GM18868 (cell line): ENCODE results near the gene CAPG.
"Not testable (repeated sequence)": the region's sequence is repeated elsewhere in the genome, so short reads cannot be mapped to it uniquely, and the experiment has no call there.

Experiments used
- ATAC-seq: cut with Tn5 transposase; IDR thresholded peaks from one replicate; pipeline ENCODE4 v1.9.1; 2021; ENCODE audit warnings: mild to moderate bottlenecking, moderate library complexity; ENCODE audit not compliant: unreplicated experiment

The CAPG gene

GRCh38 chr2:85367180-85367579 lies 43.0 kb downstream of the CAPG start:
- no peak for ATAC-seq

- ATAC-seq, result not testable (repeated sequence)
Measured at GRCh38 chr2:85362653-85363387, 47.3 kb downstream of the CAPG start.

GRCh38 chr2:85357736-85358135 lies 52.4 kb downstream of the CAPG start:
- ATAC-seq, result no peak

DNA sequence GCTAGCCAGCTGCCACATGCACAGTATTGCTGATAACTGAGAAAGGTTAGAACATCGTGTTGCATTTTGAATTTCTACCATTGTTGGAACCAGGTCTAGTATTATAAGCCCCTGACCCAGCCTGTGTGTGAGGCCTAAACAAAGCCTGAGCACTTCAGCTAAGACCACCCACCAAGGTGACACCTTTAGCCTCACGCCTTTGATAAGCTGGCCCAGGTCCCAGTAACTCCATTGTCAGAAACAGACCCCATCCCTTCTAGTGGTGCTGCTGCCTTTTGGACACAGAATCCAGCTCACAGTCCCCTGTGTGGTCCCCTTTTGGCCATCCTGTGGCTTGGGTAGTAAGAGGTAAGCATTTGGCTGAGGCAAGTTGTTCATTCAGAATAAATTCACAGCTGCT lies 54.0 kb downstream of the CAPG start:
- no peak for ATAC-seq

- no peak for ATAC-seq
Measured at GRCh38 chr2:85355521-85355920, 54.6 kb downstream of the CAPG start.

GRCh38 chr2:85355073-85355410 lies 55.1 kb downstream of the CAPG start:
- ATAC-seq, result peak; percentile 2

DNA sequence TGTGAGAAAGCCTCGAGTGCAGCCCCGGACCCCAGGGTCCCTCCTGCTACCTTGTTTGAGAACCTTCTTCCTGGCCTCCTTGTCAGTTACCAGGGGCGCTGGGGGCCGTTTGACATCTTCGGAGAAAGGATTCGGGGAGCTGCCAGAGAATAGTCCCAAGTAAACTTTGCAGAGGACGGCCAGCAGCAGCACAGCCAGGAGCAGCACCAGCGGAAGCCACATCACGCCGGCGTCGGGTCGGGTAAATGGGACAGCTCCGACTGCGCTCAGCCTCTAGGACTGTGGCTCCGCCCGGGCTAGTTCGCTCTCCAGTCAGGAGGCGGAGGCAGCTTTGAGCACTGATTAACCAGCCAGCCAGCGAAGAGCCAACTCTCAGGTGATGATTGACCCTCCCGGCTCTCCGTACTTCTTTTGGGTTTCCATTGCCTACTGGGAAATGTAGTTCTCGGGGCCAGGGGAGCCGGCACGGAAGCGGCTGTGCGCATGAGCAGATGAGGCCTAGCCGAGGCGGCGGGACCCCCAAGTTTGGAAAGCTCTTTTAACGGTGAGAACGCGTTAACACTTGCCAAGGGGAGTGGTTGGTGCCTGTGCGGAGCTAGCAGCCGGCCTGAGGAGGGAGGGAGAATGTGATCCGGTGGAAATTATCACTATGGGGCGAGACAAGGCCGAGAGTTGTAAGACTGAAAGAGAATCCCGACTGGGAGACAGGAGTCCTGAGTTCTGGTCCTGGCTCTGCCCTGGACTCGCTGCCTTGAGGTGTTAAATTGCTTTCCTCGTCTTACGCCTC lies 55.7 kb downstream of the CAPG start, which contains the start of the genes ELMOD3 and RETSAT:
ELMOD3 (plus strand) TSS at position 484 of the 787 bp plus-strand sequence. CDS start 2,430 bp downstream, outside the sequence.
RETSAT (minus strand) TSS at position 243 of the 787 bp plus-strand sequence; CDS start at position 222, 21 bp downstream.
- ATAC-seq, result peak; percentile 98

DNA sequence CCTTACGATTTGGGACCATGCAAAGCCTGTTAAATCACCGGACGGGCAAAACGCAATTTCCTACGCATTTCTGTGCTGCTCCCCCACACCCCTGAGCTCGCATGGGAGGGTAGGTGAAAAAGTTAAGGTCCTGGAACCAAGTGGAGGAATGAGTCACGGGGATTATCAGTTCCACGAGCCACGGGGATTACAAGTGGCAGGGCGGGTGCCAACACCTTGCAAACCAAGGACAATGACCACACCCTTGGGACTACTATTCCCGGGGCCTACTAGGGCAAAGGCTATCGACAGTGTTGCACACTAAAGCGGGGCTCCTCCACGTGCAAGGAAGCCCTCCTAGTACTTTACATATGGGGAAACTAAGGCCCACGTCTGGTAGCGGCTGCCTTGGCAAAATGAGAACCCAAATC lies 56.3 kb downstream of the CAPG start:
- peak; percentile 5 for ATAC-seq

DNA sequence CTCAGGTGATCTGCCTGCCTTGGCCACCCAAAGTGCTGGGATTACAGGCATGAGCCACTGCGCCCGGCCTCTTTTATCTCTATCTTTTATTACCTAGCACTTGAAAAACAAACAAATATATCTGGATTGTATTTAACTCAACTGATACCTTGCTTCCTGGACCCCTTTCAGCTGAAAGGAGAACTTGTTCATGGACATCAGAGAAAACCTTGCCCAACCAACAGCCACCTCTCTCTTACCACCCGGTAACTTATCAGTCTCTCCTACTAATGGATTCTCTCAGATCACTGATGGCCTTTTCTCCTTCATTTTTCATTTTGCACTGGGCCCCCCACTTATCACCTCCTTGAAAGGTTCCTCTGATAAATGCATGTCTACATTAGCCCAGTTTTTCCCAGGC lies 62.6 kb downstream of the CAPG start:
- ATAC-seq, result no peak
